GM18520 (cell line): Measurements from ENCODE around the gene TREH.
"Not testable (repeated sequence)": the region's sequence is repeated elsewhere in the genome, so short reads cannot be mapped to it uniquely, and the experiment has no call there.

Experiments
- ATAC-seq: cut with Tn5 transposase; IDR thresholded peaks from one replicate; pipeline ENCODE4 v1.9.1; 2021; ENCODE audit not compliant: unreplicated experiment

TREH gene

DNA sequence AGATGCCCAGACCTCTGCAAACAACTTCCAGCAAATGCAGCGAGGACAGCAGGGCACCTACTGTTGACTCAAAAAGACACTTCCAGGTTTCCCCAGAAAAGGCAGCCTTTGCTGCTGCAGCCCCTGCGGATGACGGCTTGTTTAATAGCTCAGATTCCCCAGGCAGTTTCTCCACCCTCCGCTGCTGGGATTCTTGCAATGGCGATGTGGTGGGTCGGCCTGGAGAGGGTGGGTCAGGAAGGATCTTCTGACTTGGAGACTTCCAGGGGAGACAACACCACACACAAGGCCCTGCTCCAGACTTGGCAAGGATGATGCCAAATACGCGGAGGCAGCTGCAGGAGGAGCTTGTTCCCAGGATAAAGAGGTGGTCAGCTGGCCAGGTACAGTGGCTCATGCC, 17.9 kb upstream of the TREH start:
- no peak for ATAC-seq

DNA sequence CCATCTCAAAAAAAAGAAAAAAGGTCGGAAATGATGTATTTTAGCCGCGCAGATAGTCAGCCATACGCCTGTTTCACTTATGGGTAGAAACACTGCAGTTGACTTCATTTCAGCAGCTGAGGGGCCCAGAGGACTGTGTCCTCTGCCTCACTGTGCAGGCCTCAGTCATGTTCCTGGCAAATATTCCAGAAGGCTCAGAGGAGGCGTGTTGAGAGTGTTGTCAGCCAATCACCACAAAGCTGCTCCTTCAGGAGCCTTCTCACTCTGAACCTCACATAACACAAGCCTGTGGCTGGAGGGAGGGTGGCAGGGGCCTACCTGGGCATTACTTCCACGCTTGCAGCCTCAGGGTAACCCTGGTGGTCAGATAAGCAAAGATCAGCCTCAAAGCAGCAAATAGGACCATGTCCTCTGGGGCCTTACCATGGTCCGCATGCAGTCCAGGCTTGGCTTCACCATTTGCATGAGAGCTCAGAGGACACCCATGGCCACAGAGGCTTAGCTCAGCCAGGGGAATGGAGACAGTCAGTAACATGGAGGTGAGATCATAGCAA, 17.3 kb upstream of the TREH start:
- no peak for ATAC-seq

DNA sequence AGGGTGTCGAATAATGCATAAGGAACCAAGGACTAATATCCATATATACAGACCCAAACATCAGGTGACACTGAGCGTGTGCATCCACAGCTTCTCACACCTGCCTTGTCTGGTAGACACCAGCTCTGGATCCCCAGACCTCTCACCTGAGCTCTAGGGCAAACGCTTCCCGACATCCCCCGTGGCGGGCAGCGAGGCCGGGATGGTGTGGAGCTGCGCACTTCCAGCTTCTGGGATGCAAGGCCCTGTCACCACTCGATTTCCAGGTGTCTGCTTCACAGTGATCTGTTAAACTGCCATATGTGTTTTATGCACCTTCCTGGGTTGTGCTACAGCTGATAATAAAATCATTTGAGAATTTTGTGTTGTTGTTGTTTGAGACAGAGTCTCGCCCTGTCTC, 15.3 kb upstream of the TREH start:
- no peak for ATAC-seq

DNA sequence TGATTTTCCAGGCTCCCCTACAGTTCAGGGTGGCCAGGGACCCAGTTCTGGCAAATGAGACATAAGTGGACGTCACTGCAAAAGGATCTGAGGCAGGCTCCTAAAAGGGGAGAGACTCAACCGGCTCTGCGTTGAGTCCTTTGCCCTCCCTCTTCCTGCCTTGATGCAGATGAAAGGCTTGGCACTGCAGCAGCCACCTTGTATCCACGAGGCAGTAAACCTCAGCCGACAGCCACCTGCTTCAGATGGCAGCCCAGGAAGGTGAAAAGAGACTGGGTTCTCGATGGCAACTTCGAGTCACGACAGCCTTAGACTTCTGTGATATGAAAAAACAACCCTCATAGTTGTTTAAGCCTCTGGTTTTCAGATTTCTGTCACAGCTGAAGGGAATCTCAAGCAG, 14.7 kb upstream of the TREH start:
- no peak for ATAC-seq

DNA sequence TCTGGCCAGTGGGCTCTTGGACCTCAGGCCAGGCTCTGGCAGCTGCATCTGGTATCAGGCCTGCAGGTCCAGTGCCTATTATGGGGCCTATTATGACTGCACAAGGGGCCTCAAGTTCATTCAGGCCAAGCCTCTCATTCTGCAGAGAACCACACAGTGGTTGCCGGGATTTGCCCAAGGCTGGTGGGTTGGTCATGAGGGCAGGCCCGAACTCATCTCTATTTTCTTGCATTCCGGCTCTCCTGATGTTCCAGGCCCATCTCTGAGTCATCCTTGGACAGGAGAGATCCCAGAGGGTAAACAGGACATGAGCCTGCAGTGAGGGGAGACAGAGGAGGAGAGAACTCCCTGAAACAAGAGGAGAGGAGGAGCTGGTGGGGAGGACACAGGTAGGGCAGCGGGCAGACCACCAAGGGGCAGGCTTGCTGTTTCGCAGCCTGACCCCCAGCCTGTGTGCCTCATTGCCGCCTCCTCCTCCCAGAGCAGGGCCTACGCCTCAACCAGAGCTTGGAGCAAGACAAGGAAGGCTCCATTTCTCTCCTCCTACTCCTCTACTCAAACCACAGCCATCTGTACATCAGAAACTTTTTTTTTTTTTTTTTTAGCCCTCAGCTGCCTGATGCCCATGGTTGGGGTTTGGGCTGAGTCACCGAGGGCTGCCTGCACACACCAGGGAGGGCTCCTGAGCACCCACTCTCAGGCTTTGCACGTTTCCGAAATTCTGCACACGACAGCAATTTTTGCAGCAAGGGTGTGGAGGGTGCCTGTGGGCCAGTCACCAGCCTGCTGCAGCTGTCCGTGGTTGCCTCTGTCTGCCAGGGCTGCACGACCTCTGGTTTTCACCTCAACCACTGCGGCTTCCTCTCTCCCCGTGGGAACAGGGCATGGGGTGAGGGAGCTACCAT, 12.7 kb upstream of the TREH start:
- no peak for ATAC-seq

DNA sequence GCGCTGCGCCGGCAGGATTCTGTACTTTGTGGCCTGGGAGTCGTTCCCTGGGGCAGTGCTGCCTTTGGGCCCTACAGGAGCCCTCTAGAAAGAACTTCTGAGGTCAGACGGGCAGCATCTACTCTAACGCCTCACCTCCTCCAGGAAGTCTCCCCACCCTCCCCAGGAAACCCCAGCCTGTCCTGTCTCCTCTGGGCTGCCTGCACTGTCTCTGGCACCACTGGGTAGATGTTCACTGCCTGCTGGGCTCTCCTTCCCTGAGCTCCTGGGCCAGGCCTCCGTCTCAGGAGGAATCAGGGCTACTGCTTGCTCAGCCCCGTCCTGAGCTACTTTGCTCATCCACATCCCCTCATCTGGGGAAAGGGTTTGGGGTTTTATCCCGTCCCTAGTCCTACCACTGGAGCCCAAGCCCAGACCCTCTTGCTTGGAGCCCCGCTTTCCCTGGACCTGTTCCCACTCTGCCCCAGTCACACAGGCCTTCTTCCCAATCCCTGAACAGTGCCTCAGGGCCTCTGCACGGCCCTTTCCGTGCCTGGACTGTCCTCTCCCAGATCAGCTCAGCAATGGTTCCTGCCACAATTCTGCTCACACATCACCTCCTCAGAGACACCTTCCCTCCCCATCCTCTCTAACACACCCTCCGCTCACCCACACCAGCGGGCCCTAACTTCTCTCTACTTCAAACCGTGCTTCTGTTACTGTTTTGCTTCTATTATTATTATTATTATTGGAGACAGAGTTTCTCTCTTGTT, 11.3 kb upstream of the TREH start:
- no peak for ATAC-seq

DNA sequence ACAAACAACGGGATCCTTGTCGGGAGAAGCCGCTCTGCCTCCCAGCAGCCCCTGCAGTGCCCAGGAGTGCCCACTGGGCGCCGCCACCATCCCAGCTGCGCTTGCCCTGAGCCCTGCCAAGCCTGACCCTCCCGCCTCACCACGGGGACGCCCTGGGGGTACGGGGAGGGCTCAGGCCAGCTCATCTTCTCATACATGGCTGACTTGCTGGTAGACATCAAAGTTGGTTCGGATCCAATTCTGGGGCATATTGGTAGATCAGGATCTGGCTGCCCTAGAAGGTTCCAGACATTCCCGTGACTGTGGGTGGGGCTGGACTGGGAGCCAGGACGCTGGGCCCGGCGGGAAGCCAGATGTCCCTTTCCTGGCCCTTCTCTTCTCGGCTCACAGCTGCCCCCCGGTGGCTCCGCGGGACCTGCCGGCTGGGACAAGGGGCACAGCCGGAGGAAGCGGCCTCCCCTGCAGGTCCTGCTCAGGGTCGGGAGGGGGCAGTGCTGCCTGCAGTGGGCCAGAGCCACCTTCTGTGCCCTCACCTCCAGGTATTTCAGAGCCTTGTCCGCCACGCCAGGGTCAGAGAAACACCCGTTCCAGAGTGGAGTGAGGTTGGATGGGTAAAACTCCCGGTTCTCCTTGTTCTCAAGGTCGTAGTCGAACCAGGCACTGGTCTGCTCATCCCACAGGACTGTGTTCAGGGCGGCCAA, 10.6 kb upstream of the TREH start:
- ATAC-seq: peak; percentile 63

DNA sequence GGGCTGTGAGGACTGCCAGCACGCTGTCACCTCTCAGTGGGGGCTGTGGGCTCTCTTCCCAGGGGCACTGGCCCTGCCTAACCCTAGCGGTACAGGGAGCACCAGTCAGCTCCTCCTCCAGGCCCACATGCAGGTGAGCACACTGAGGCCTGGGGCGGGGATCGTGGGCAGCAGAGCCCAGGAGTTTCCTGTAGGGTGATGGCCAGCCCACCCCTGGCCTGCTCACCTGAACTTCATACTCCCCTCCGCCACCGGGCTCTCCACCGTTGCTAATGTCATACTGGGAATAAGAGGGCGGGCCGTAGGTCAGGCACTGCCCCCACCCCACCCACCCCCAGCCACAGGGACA, 10.0 kb upstream of the TREH start:
- no peak for ATAC-seq

DNA sequence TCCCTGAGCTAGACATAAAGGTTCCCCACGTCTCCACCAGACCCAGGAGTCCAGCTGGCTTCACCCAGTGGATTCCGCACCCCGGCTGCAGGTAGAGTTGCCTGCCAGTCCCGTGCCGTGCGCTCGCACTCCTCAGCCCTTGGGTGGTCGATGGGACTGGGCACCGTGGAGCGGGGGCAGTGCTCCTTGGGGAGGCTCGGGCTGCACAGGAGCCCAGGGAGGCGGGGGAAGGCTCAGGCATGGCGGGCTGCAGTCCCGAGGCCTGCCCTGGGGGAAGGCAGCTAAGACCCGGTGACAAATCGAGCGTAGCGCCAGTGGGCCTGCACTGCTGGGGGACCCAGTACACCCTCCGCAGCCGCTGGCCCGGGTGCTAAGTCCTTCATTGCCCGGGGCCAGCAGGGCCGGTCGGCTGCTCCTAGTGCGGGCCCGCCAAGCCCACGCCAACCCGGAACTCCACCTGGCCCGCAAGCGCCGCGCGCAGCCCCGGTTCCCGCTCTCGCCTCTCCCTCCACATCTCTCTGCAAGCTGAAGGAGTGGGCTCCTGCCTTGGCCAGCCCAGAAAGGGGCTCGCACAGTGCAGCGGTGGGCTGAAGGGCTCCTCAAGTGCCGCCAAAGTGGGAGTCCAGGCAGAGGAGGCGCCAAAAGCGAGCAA, 9.5 kb upstream of the TREH start:
- ATAC-seq: no peak

DNA sequence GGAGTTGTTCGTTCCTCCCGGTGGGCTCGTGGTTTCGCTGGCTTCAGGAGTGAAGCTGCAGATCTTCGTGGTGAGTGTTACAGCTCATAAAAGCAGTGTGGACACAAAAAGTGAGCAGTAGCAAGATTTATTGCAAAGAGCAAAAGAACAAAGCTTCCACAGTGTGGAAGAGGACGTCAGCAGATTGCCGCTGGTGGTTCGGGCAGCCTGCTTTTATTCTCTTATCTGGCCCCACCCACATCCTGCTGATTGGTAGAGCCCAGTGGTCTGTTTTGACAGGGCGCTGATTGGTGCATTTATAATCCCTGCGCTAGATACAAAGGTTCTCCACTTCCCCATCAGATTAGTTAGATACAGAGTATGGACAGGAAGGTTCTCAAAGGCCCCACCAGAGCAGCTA, 8.9 kb upstream of the TREH start:
- not testable (repeated sequence) for ATAC-seq

DNA sequence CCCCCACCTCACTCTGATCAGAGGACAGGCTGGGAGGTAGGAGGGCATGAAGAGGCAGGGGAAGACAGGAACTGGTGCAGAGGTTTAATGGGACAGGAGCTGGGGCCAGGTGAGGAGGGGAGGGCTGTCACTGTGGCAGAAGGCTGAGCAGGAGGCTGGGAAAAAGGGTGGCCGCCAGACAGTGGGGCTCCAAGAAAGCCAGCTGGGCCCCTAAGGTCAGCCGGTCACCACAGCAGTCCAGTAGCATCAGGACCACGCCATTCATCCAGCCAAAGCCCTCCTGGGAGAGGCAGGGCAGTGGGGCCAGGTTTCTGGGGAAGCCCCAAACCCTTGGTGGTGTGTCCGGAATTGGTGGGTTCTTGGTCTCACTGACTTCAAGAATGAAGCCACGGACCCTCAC, 8.5 kb upstream of the TREH start:
- ATAC-seq: no peak

DNA sequence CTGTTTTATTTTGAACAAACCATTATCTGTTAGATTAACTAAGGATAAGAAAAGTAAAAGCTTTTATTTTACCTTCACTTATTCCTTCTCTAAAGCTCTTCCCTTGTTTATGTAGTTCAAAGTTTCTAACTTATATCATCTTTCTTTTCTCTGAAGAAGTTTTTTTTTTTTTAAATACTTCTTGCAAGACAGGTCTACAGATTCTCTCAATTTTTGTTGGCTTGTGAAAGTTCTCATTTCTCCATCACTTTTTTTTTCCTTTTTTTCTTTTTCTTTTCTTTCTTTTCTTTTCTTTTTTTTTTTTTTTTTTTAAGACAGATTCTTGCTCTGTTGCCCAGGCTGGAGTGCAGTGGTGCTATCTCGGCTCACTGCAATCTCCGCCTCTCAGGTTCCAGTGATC, 4.7 kb upstream of the TREH start:
- no peak for ATAC-seq

DNA sequence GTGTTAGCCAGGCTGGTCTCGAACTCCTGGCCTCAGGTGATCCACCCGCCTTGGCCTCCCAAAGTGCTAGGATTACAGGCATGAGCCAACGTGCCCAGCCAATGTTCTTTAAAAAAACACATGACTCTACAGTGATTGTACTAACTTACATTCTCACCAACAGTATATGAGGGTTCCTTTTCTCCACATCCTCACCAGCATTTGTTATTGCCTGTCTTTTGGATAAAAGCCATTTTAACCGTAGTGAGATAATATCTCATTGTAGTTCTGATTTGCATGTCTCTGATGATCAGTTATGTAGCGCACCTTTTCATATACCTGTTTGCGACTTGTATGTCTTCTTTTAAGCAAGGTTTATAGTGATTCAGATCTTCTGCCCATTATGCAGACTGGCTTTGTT, 3.5 kb upstream of the TREH start:
- ATAC-seq: not testable (repeated sequence)

DNA sequence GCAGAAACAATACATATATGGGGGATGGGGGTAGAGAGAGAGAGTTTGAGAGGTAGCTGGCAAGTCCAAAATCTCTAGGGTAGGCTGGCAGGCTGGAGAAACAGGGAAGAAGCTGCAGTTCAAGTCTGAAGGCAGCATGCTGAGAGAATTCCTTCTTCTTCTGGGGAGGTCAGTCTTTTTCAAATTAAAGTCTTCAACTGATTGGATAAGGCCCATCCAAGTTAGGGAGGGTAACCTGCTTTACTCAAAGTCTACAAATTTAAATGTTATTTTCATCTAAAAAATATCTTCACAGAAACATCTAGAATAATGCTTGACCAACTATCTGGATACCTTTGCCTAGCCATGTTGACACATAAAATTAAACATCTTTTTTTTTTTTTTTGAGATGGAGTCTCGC, 2.9 kb upstream of the TREH start:
- no peak for ATAC-seq

DNA sequence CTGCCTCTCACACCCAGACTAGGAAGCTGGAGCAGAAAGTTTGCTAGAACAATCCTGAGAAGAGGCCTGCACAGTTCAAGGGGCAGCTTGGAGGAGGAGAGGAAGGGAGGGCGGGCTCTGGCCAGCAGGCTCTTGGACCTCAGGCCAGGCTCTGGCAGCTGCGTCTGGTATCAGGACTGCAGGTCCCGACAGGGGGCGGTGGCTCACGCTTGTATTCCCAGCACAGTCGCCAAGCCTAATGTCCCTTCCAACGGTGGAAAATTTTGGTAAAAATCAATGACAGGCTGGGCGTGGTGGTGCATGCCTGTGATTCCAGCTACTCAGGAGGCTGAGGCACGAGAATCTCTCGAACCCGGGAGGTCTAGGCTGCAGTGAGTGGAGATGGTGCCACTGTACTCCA, 542 bp downstream of the TREH start:
- not testable (repeated sequence) for ATAC-seq

DNA sequence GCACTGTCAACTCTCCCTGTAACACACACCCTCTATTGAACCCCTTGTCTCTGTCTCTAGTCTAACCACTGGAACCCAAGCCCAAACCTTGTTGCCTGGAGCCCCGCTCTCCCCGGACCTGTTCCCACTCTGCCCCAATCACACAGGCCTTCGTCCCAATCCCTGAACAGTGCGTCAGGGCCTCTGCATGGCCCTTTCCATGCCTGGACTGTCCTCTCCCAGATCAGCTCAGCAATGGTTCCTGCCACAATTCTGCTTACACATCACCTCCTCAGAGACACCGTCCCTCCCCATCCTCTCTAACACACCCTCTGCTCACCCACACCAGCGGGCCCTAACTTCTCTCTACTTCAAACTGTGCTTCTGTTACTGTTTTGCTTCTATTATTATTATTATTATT, 1.5 kb downstream of the TREH start:
- no peak for ATAC-seq

DNA sequence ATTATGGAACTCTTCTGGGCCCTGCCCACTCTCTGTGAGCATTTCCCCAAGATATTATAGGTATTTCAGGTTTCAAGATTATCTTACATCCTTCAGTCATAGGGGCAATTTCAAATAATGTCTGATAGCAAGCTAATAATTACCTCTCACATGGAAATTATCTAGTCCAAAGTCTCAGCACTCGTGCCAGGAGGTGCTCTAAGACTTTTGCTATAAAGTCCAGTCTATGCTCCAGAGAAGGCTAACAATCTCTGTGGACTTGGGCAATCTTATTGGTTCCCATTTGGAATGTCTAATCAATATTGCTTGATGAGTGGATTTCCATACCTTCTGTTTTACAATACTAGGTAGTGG, 5.4 kb downstream of the TREH start:
- ATAC-seq: no peak

DNA sequence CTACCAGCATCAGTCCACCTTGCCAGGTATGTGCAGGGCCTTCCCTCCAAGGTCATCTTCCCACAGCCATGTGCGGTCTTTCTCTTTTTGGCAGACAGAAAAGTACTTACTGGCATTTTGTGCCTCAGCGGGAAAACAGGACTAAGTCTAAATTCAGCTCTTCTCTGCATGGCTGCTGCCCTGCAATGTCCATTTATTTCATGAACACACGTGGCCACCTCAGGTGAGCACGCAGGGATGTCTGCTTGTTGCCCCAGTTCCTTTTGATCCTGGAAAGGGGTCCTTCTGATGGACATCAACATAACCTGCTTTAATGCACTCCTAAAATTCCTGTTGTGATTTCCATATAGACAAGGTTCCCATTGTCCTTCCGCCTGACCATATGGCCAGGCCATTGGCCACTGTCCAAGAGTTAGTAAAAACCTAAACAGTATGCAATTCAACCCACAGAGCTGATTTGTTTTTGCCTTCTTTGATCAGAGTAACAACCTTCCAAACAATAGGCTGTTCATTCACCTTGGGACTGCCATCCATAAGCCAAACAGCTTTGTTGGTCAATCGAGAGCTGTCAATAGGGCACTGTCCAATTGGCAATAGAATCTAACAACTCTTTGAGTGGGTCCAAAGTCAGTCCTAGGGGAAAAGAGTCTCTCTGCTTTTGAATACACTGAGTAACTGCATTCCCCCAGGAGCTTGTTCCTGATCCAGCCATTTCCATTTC, 5.9 kb downstream of the TREH start:
- ATAC-seq: no peak

DNA sequence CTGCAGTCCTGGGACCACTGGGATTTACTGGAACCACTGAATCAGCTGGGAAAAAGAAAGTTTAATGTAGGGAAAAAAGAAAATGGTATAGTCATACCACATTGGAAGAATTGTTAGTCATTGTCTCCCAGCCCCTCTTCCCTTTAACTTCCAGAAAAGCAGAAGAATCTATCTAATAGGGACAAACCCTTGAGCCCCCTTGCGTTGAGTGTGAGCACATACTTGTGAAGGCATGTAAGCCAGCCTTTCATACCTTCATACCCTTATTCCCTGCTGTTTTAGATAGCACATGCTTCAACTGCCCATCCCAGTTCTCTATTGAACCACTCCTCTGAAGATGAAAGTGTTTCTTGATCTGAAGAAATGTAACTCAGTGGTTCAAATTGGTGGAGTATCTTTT, 6.6 kb downstream of the TREH start:
- no peak for ATAC-seq

DNA sequence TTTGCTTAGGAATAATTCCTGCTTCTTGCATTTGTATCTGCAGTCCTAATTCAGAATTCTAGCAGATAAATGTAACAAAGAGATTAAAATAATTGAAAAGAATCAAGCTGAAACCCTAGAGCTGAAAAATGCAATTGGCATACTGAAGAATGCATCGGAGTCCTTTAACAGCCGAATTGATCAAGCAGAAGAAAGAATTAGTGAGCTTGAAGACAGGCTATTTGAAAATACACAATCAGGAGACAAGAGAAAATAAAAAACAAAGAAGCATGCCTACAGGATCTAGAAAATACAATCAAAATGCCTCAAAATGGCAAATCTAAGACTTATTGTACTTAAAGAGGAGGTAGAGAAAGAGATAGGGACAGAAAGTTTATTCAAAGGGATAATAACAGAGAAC, 8.2 kb downstream of the TREH start:
- ATAC-seq: no peak

DNA sequence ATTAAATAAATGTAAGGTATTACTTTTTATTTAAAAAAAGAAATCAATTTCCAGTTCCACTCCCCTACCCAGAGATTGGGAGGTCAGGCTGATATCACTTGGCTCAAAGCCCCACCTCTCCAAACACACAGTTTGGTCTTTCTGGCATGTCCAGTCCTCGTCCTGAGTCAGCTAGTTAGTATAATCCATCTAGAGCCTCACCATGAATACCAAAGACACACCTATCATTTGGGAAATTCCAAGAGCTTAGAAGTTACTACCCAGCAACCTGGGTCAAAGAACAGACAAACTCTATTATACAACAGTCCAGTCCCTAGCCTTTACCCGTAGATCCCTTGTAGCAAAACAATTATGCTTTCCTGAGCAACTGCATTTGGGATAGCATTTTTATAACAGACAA, 9.4 kb downstream of the TREH start:
- no peak for ATAC-seq
